SU-DHL-6 (cell line): ENCODE data around the gene PHLDA2.

ENCODE experiments used
- H2AFZ ChIP-seq: fragments of 200-600 bp; sonication (generic); 2 replicates; pipeline ENCODE4 v1.6.1; 2014; ENCODE audit warnings: low read depth, mild to moderate bottlenecking, moderate library complexity, mixed read lengths, antibody characterized with exemption, low read length; ENCODE audit not compliant: severe bottlenecking
- H3F3A ChIP-seq: fragments of 200-600 bp; shearing (Covaris generic); 2 replicates; pipeline ENCODE4 v1.6.0; 2016; ENCODE audit warnings: antibody characterized with exemption, mild to moderate bottlenecking; ENCODE audit not compliant: insufficient read depth
- H3K27ac ChIP-seq: fragments of 200-600 bp; sonication (generic); 2 replicates; pipeline ENCODE4 v1.5.1; 2016; ENCODE audit warnings: low read depth, mild to moderate bottlenecking, low read length, moderate library complexity, mixed read lengths
- H3K27me3 ChIP-seq: fragments of 200-600 bp; sonication (generic), shearing (Covaris generic); 2 replicates; pipeline ENCODE4 v1.6.0; 2014; ENCODE audit warnings: mild to moderate bottlenecking, low read length
- H3K36me3 ChIP-seq: fragments of 200-600 bp; sonication (generic); 2 replicates; pipeline ENCODE4 v1.6.1; 2014; ENCODE audit warnings: mild to moderate bottlenecking, low read length, mixed read lengths
- H3K4me2 ChIP-seq: fragments of 300-600, 200-600 bp; shearing (Covaris generic), sonication (generic); 2 replicates; pipeline ENCODE4 v1.6.0; 2014; ENCODE audit warnings: low read length, low read depth, mild to moderate bottlenecking; ENCODE audit not compliant: poor library complexity, severe bottlenecking
- H3K4me3 ChIP-seq: fragments of 200-600 bp; sonication (generic); 2 replicates; pipeline ENCODE4 v1.5.1; 2014; ENCODE audit warnings: antibody characterized with exemption, low read length, mild to moderate bottlenecking, mixed read lengths; ENCODE audit not compliant: insufficient read depth, poor library complexity, severe bottlenecking
- H3K79me2 ChIP-seq: fragments of 200-600 bp; sonication (generic); 2 replicates; pipeline ENCODE4 v1.6.1; 2014; ENCODE audit warnings: mild to moderate bottlenecking, low read length, moderate library complexity; ENCODE audit not compliant: insufficient read depth
- H3K9ac ChIP-seq: fragments of 200-600 bp; sonication (generic); 2 replicates; pipeline ENCODE4 v1.7.0; 2014; ENCODE audit warnings: mild to moderate bottlenecking, low read length
- H3K9me2 ChIP-seq: fragments of 200-600 bp; sonication (generic); replicated peaks from 2 replicates; pipeline ENCODE4 v1.6.1; 2014; ENCODE audit warnings: low read length; ENCODE audit not compliant: insufficient read depth
- H3K9me3 ChIP-seq: fragments of 200-600 bp; sonication (generic); 2 replicates; pipeline ENCODE4 v1.6.1; 2014; ENCODE audit warnings: low read length, mixed read lengths; ENCODE audit not compliant: insufficient read depth
- H4K20me1 ChIP-seq: fragments of 200-600 bp; sonication (generic); 2 replicates; pipeline ENCODE4 v1.6.1; 2014; ENCODE audit warnings: low read depth, mild to moderate bottlenecking, antibody characterized with exemption, low read length, moderate library complexity, mixed read lengths
- EZH2phosphoT487 ChIP-seq: fragments of 200-600 bp; sonication (generic), shearing (Covaris generic); conservative IDR thresholded peaks from 2 replicates; pipeline ENCODE4 v1.6.1; 2018; ENCODE audit warnings: mild to moderate bottlenecking, antibody characterized with exemption, low read length, moderate library complexity, mixed read lengths
- TF ChIP-seq, protein P1 (sequence below): fragments of 200-600 bp; sonication (generic); IDR thresholded peaks from one replicate; pipeline ENCODE4 v1.5.1; 2017; ENCODE audit warnings: antibody characterized with exemption, mild to moderate bottlenecking, low read length, moderate library complexity; ENCODE audit not compliant: insufficient read depth, poor library complexity, severe bottlenecking

Gene PHLDA2

DNA sequence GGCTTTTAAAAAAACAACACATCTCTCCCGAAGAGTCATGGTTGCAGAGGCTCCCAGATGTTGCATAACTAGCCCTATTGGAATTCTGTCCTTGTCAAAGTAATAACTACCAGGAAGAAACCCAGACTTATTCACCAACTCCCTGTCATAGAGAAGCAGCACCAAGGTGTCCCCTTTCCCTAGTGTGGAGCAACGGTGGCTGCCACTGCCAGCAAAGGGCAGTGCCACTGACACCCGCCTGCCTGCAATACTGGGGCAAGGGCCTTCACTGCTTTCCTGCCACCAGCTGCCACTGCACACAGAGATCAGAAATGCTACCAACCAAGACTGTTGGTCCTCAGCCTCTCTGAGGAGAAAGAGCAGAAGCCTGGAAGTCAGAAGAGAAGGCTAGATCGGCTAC, 35.6 kb upstream of the PHLDA2 start:
- Histone ChIP-seq H2AFZ (no peak overlapping the region), H3K4me2 (no peak overlapping the region), H4K20me1 (peaks cover 5% of the 10 kb centered on the region; the same call in 1 of the 2 replicates), H3K9me2 (no peaks in the 10 kb centered on the region), H3K4me3 (no peak overlapping the region), H3K79me2 (peaks cover 59% of the 10 kb centered on the region), H3K27me3 (no peaks in the 10 kb centered on the region), H3K9ac (no peak overlapping the region), H3F3A (no peaks in the 10 kb centered on the region), H3K27ac (no peak overlapping the region), H3K36me3 (peaks cover 62% of the 10 kb centered on the region), H3K9me3 (no peaks in the 10 kb centered on the region)
- TF ChIP-seq EZH2phosphoT487, result no peak
- TF ChIP-seq, protein P1, sequence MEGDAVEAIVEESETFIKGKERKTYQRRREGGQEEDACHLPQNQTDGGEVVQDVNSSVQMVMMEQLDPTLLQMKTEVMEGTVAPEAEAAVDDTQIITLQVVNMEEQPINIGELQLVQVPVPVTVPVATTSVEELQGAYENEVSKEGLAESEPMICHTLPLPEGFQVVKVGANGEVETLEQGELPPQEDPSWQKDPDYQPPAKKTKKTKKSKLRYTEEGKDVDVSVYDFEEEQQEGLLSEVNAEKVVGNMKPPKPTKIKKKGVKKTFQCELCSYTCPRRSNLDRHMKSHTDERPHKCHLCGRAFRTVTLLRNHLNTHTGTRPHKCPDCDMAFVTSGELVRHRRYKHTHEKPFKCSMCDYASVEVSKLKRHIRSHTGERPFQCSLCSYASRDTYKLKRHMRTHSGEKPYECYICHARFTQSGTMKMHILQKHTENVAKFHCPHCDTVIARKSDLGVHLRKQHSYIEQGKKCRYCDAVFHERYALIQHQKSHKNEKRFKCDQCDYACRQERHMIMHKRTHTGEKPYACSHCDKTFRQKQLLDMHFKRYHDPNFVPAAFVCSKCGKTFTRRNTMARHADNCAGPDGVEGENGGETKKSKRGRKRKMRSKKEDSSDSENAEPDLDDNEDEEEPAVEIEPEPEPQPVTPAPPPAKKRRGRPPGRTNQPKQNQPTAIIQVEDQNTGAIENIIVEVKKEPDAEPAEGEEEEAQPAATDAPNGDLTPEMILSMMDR, result no peak

DNA sequence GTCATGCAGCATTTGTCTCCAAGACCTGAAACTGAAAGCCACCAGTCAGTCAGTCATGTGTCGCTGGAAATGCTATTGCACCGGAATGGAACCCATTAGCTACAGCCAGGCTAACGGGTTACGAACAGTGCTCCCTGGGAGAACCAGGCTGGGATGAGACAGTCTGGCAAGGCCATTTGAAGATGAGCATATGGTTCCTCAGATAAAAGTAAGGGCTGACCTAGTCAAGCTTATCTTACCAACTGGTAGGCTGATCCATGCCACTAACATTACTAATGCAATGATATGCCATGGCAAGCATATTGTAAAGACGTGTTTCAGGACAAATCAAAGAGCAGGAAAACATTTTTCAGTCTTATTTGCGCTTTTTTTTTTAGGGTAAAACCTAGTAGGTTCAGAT, 34.5 kb upstream of the PHLDA2 start:
- no peaks in the 10 kb centered on the region for H3K9me3 ChIP-seq
- H3K9ac ChIP-seq, result no peak overlapping the region
- peaks cover 55% of the 10 kb centered on the region for H3K79me2 ChIP-seq
- H3K4me2 ChIP-seq, result no peak overlapping the region
- H3K9me2 ChIP-seq, result no peaks in the 10 kb centered on the region
- peaks cover 63% of the 10 kb centered on the region for H3K36me3 ChIP-seq
- no peaks in the 10 kb centered on the region for H3K27me3 ChIP-seq
- H3K4me3 ChIP-seq, result no peak overlapping the region
- TF ChIP-seq, protein P1, result no peak
- no peak for TF ChIP-seq EZH2phosphoT487
- H3F3A ChIP-seq, result no peaks in the 10 kb centered on the region
- peaks cover 8% of the 10 kb centered on the region; the same call in 1 of the 2 replicates for H4K20me1 ChIP-seq
- H2AFZ ChIP-seq, result no peak overlapping the region
- H3K27ac ChIP-seq, result no peak overlapping the region

DNA sequence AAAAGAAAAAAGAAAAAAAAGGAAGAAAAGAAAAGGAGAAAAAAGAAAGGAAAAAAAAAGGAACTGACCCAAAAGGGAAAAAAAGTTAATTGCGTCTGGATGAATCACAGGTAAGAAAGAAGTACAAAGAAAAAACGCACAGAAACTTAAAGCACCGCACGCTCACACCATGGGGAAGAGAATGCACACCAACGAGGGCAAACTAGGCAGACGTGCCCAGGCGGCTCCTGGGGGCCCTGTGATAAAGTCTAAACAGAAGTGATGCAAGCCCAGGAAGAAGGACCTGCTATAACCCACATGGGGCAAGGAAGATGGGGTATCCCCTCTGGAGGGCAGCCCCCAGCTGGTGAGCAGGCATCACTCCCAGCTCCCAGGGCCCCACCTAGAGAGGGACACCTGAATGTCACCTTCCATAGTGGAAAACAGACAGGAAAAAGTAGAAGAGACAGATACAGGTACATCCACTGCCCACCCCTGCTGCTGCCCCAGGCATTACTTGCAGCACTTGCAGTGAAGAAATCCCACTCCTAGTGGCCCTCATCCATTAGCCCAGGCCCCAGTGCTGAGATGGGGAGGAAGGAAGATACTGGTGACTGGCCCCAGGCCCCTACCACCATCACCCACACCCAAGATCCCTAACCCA, 34.0 kb upstream of the PHLDA2 start:
- Histone ChIP-seq H3K27ac (no peak overlapping the region), H3K4me3 (no peak overlapping the region), H3K9ac (no peak overlapping the region), H3K79me2 (peaks cover 56% of the 10 kb centered on the region), H3K27me3 (no peaks in the 10 kb centered on the region), H2AFZ (no peak overlapping the region), H4K20me1 (peaks cover 8% of the 10 kb centered on the region; the same call in 1 of the 2 replicates), H3K4me2 (no peak overlapping the region), H3K9me2 (no peaks in the 10 kb centered on the region), H3F3A (no peaks in the 10 kb centered on the region), H3K9me3 (no peaks in the 10 kb centered on the region), H3K36me3 (peaks cover 63% of the 10 kb centered on the region)
- TF ChIP-seq, protein P1, result no peak
- no peak for TF ChIP-seq EZH2phosphoT487
